Measurements from ENCODE around the gene CCDC137. TPM values are rescaled to one million over a fixed set of nuclear protein-coding genes. Genes with fewer than 3 reads are reported as not detected.

The CCDC137 gene
- polyA plus RNA-seq, 2 donors = 22.2 to 33.0 TPM

GRCh38 chr17:81688616-81689015, 22.1 kb downstream of the CCDC137 start:
- H3K4me3 ChIP-seq (ENCODE audit: low read depth in 1 of 2, low read length in 2 of 2) = no peak overlapping the region
- no peaks in the 10 kb centered on the region for H3K27me3 ChIP-seq (ENCODE audit: control insufficient read depth in 1 of 2, insufficient read depth in 2 of 2, low read length in 2 of 2)
- 73 to 78% methylated on average over 14 of the region's 14 CpGs for WGBS, 2 donors
- peaks cover 14 to 72% of the 10 kb centered on the region in 2 donors for H3K36me3 ChIP-seq (ENCODE audit: control insufficient read depth in 2 of 2, insufficient read depth in 2 of 2, low read length in 1 of 2)
- H3K9me3 ChIP-seq (ENCODE audit: control insufficient read depth in 2 of 2, insufficient read depth in 1 of 2, low read depth in 1 of 2, low read length in 1 of 2) = no peaks in the 10 kb centered on the region
- H3K4me1 ChIP-seq (ENCODE audit: control insufficient read depth in 2 of 2, insufficient read depth in 2 of 2, low read length in 1 of 2) = peaks cover 7 to 20% of the 10 kb centered on the region in 2 donors
- peak overlapping the region in 1 of 2 donors; percentile 50 for H3K27ac ChIP-seq (ENCODE audit: low read depth in 2 of 2, low read length in 1 of 2)

DNA sequence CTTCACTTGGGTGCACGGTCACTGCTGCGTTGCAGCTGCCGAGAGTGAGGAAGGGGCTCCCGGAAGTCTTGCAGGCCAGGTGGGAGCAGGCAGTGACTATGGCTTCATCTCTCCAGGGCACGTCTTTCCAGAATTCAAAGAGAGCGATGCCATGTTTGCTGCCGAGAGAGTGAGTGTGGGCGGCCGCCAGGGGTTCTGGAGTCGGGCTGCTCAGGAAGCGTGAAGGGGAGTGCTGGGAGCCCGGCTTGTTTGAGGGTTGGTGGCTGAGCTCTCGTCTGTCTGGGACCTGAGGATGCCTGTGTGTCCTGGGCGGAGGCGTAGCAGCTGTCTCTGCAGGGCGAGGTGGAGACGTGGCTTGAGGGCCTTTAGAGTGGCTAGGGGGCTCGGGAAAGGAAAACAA, 23.5 kb downstream of the CCDC137 start:
- no peaks in the 10 kb centered on the region for H3K9me3 ChIP-seq (ENCODE audit: control insufficient read depth in 2 of 2, insufficient read depth in 1 of 2, low read depth in 1 of 2, low read length in 1 of 2)
- WGBS, 2 donors = 90 to 94% methylated on average over 18 of the region's 18 CpGs
- H3K4me1 ChIP-seq (ENCODE audit: control insufficient read depth in 2 of 2, insufficient read depth in 2 of 2, low read length in 1 of 2) = peaks cover 7 to 13% of the 10 kb centered on the region in 2 donors
- no peak overlapping the region for H3K4me3 ChIP-seq (ENCODE audit: low read depth in 1 of 2, low read length in 2 of 2)
- H3K36me3 ChIP-seq (ENCODE audit: control insufficient read depth in 2 of 2, insufficient read depth in 2 of 2, low read length in 1 of 2) = peaks cover 25 to 87% of the 10 kb centered on the region in 2 donors
- no peaks in the 10 kb centered on the region for H3K27me3 ChIP-seq (ENCODE audit: control insufficient read depth in 1 of 2, insufficient read depth in 2 of 2, low read length in 2 of 2)
- no peak overlapping the region for H3K27ac ChIP-seq (ENCODE audit: low read depth in 2 of 2, low read length in 1 of 2)

DNA sequence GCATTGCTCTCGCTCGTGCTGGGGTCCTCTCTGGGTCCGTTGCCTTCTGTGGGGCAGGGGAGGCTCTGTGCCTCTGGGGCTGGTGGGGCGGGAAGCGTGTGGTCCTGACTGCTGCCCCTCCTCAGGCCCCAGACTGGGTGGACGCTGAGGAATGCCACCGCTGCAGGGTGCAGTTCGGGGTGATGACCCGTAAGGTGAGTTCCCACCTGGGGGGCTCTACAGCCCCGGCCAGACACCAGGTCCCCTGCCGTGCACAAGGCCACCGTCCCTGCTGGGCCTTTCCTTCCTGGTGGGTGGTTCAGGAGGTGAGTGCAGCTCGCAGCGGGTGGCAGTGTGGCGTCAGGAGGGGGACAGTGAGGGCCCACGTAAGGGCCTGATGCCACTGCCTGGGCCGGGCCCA, 24.0 kb downstream of the CCDC137 start:
- Histone ChIP-seq H3K27me3 (ENCODE audit: control insufficient read depth in 1 of 2, insufficient read depth in 2 of 2, low read length in 2 of 2) (no peaks in the 10 kb centered on the region), H3K4me1 (ENCODE audit: control insufficient read depth in 2 of 2, insufficient read depth in 2 of 2, low read length in 1 of 2) (peaks cover 7 to 8% of the 10 kb centered on the region in 2 donors), H3K4me3 (ENCODE audit: low read depth in 1 of 2, low read length in 2 of 2) (no peak overlapping the region), H3K36me3 (ENCODE audit: control insufficient read depth in 2 of 2, insufficient read depth in 2 of 2, low read length in 1 of 2) (peaks cover 29 to 91% of the 10 kb centered on the region in 2 donors), H3K27ac (ENCODE audit: low read depth in 2 of 2, low read length in 1 of 2) (no peak overlapping the region), H3K9me3 (ENCODE audit: control insufficient read depth in 2 of 2, insufficient read depth in 1 of 2, low read depth in 1 of 2, low read length in 1 of 2) (no peaks in the 10 kb centered on the region)
- 87 to 89% methylated on average over 17 of the region's 17 CpGs for WGBS, 2 donors

DNA sequence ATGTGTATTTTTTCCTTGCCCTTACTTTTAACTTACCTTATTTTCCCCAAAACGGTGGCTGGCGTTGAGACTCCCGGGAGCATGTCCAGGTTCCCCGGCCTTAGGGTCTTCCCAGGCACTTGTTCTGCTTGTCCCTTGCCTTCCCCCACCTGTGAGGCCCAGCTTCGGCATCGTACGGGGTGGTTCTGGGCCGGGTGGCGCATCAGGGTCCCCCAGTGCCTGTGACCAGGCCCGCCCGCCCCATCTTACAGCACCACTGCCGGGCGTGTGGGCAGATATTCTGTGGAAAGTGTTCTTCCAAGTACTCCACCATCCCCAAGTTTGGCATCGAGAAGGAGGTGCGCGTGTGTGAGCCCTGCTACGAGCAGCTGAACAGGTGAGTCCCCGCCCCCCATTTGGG, 24.7 kb downstream of the CCDC137 start:
- Histone ChIP-seq H3K36me3 (ENCODE audit: control insufficient read depth in 2 of 2, insufficient read depth in 2 of 2, low read length in 1 of 2) (peaks cover 31 to 94% of the 10 kb centered on the region in 2 donors), H3K4me1 (ENCODE audit: control insufficient read depth in 2 of 2, insufficient read depth in 2 of 2, low read length in 1 of 2) (peaks cover 7% of the 10 kb centered on the region in 2 donors), H3K9me3 (ENCODE audit: control insufficient read depth in 2 of 2, insufficient read depth in 1 of 2, low read depth in 1 of 2, low read length in 1 of 2) (no peaks in the 10 kb centered on the region), H3K27ac (ENCODE audit: low read depth in 2 of 2, low read length in 1 of 2) (no peak overlapping the region), H3K4me3 (ENCODE audit: low read depth in 1 of 2, low read length in 2 of 2) (no peak overlapping the region), H3K27me3 (ENCODE audit: control insufficient read depth in 1 of 2, insufficient read depth in 2 of 2, low read length in 2 of 2) (no peaks in the 10 kb centered on the region)
- WGBS, 2 donors = 88 to 89% methylated on average over 18 of the region's 18 CpGs

DNA sequence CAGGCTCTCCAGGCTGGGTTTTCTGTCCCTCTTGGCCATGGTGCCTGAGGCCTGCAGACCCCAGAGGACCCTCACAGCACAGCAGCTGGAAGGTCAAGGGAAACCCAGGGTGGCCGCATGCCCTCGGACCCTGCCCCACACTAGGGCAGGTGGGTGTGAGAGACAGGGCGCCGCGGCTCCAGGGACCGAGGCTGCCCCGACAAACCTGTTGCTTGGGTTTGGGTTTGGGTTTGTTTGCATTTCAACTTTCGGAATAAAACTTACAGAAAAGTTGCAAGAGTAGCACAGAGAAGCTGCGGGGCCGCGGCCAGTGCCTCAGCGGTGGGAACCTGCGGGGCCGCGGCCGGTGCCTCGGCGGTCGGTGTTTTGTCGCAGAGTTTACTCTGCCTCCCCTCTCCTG, 25.1 kb downstream of the CCDC137 start:
- Histone ChIP-seq H3K27me3 (ENCODE audit: control insufficient read depth in 1 of 2, insufficient read depth in 2 of 2, low read length in 2 of 2) (no peaks in the 10 kb centered on the region), H3K4me1 (ENCODE audit: control insufficient read depth in 2 of 2, insufficient read depth in 2 of 2, low read length in 1 of 2) (peaks cover 7% of the 10 kb centered on the region in 2 donors), H3K27ac (ENCODE audit: low read depth in 2 of 2, low read length in 1 of 2) (no peak overlapping the region), H3K36me3 (ENCODE audit: control insufficient read depth in 2 of 2, insufficient read depth in 2 of 2, low read length in 1 of 2) (peaks cover 34 to 94% of the 10 kb centered on the region in 2 donors), H3K4me3 (ENCODE audit: low read depth in 1 of 2, low read length in 2 of 2) (no peak overlapping the region), H3K9me3 (ENCODE audit: control insufficient read depth in 2 of 2, insufficient read depth in 1 of 2, low read depth in 1 of 2, low read length in 1 of 2) (no peaks in the 10 kb centered on the region)
- 91 to 96% methylated on average over 17 to 20 of the region's 20 CpGs for WGBS, 2 donors

DNA sequence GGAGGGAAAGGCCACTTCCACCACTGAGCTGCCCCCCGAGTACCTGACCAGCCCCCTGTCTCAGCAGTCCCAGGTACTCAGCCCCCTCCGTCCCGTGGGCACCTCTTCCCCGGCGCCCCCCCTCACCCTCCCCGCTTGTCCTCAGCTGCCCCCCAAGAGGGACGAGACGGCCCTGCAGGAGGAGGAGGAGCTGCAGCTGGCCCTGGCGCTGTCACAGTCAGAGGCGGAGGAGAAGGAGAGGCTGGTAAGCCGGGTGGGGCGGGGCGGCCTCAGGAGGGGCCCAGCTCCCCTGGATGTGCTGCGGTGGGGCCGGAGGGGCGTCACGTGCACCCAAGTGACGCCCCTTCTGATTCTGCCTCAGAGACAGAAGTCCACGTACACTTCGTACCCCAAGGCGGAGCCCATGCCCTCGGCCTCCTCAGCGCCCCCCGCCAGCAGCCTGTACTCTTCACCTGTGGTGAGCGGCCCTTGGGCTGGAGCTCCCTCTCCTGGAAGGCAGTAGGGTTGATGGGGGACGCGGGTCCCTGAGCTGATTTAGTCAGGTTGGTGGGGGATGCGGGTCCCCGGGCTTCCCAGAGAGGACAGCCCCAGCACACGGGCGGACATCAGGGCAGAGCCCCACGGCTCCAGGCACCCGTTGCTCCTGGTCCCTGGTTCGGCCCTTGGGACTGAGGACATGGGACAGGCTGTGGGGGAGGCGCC, 27.1 kb downstream of the CCDC137 start:
- Histone ChIP-seq H3K4me1 (ENCODE audit: control insufficient read depth in 2 of 2, insufficient read depth in 2 of 2, low read length in 1 of 2) (peaks cover 5 to 7% of the 10 kb centered on the region in 2 donors), H3K27ac (ENCODE audit: low read depth in 2 of 2, low read length in 1 of 2) (no peak overlapping the region), H3K4me3 (ENCODE audit: low read depth in 1 of 2, low read length in 2 of 2) (no peak overlapping the region), H3K27me3 (ENCODE audit: control insufficient read depth in 1 of 2, insufficient read depth in 2 of 2, low read length in 2 of 2) (no peaks in the 10 kb centered on the region), H3K36me3 (ENCODE audit: control insufficient read depth in 2 of 2, insufficient read depth in 2 of 2, low read length in 1 of 2) (peaks cover 34 to 86% of the 10 kb centered on the region in 2 donors), H3K9me3 (ENCODE audit: control insufficient read depth in 2 of 2, insufficient read depth in 1 of 2, low read depth in 1 of 2, low read length in 1 of 2) (no peaks in the 10 kb centered on the region)
- 89 to 90% methylated on average over 35 of the region's 35 CpGs for WGBS, 2 donors

DNA sequence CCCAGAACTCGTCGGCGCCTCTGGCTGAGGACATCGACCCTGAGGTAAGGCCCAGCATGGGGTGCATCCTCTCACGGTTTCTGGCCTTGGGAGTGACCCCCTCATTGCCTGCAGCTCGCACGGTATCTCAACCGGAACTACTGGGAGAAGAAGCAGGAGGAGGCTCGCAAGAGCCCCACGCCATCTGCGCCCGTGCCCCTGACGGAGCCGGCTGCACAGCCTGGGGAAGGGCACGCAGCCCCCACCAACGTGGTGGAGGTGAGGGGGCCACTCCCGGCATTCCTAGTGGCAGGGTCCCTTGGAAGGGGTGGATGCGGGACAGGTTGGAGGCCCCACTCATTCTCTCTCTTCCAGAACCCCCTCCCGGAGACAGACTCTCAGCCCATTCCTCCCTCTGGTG, 28.3 kb downstream of the CCDC137 start:
- WGBS, 2 donors = 94% methylated on average over 19 of the region's 19 CpGs
- H3K27ac ChIP-seq (ENCODE audit: low read depth in 2 of 2, low read length in 1 of 2) = no peak overlapping the region
- peaks cover 33 to 75% of the 10 kb centered on the region in 2 donors for H3K36me3 ChIP-seq (ENCODE audit: control insufficient read depth in 2 of 2, insufficient read depth in 2 of 2, low read length in 1 of 2)
- H3K9me3 ChIP-seq (ENCODE audit: control insufficient read depth in 2 of 2, insufficient read depth in 1 of 2, low read depth in 1 of 2, low read length in 1 of 2) = no peaks in the 10 kb centered on the region
- H3K4me3 ChIP-seq (ENCODE audit: low read depth in 1 of 2, low read length in 2 of 2) = no peak overlapping the region
- H3K4me1 ChIP-seq (ENCODE audit: control insufficient read depth in 2 of 2, insufficient read depth in 2 of 2, low read length in 1 of 2) = peaks cover 0 to 4% of the 10 kb centered on the region in 2 donors
- H3K27me3 ChIP-seq (ENCODE audit: control insufficient read depth in 1 of 2, insufficient read depth in 2 of 2, low read length in 2 of 2) = no peaks in the 10 kb centered on the region

DNA sequence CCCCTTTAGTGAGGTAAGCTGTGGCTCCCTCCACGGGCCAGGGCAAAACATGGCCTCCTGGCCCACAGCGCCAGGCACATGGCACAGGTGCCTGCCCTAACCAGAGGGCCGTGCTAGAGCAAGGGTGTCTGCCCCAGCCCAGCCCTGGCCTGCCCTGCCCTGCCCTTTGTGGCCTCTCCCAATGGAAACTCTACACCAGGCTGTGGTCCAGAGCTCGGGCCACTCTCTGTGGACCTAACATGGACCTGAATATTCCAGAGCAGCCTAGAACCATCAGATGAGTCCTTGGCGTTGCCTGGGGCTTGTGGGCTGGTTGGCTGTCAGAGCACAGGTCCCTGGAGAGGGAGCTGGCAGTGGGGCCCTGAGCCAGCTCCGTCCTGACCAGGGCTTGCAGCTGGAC, 28.7 kb downstream of the CCDC137 start:
- no peak overlapping the region for H3K4me3 ChIP-seq (ENCODE audit: low read depth in 1 of 2, low read length in 2 of 2)
- H3K4me1 ChIP-seq (ENCODE audit: control insufficient read depth in 2 of 2, insufficient read depth in 2 of 2, low read length in 1 of 2) = peaks cover 0 to under 1% of the 10 kb centered on the region in 2 donors
- H3K36me3 ChIP-seq (ENCODE audit: control insufficient read depth in 2 of 2, insufficient read depth in 2 of 2, low read length in 1 of 2) = peaks cover 29 to 71% of the 10 kb centered on the region in 2 donors
- WGBS, 2 donors = 81 to 88% methylated on average over 6 of the region's 6 CpGs
- H3K27me3 ChIP-seq (ENCODE audit: control insufficient read depth in 1 of 2, insufficient read depth in 2 of 2, low read length in 2 of 2) = no peaks in the 10 kb centered on the region
- no peak overlapping the region for H3K27ac ChIP-seq (ENCODE audit: low read depth in 2 of 2, low read length in 1 of 2)
- no peaks in the 10 kb centered on the region for H3K9me3 ChIP-seq (ENCODE audit: control insufficient read depth in 2 of 2, insufficient read depth in 1 of 2, low read depth in 1 of 2, low read length in 1 of 2)

GRCh38 chr17:81695801-81696200, 29.3 kb downstream of the CCDC137 start:
- peaks cover 0 to 3% of the 10 kb centered on the region in 2 donors for H3K4me1 ChIP-seq (ENCODE audit: control insufficient read depth in 2 of 2, insufficient read depth in 2 of 2, low read length in 1 of 2)
- no peak overlapping the region for H3K27ac ChIP-seq (ENCODE audit: low read depth in 2 of 2, low read length in 1 of 2)
- H3K9me3 ChIP-seq (ENCODE audit: control insufficient read depth in 2 of 2, insufficient read depth in 1 of 2, low read depth in 1 of 2, low read length in 1 of 2) = no peaks in the 10 kb centered on the region
- no peaks in the 10 kb centered on the region for H3K27me3 ChIP-seq (ENCODE audit: control insufficient read depth in 1 of 2, insufficient read depth in 2 of 2, low read length in 2 of 2)
- peaks cover 23 to 69% of the 10 kb centered on the region in 2 donors for H3K36me3 ChIP-seq (ENCODE audit: control insufficient read depth in 2 of 2, insufficient read depth in 2 of 2, low read length in 1 of 2)
- H3K4me3 ChIP-seq (ENCODE audit: low read depth in 1 of 2, low read length in 2 of 2) = no peak overlapping the region
- WGBS, 2 donors = 83 to 89% methylated on average over 22 of the region's 22 CpGs

Data from esophagus (tissue), 2 donors.